H9 (cell line): ENCODE data around the gene RNLS. TPM values are rescaled to one million over a fixed set of nuclear protein-coding genes. Genes with fewer than 3 reads are reported as not detected.

ENCODE experiments used
- DNase-seq: peaks from one replicate; pipeline ENCODE4 v3.0.0-alpha.2; 2017
- H2AFZ ChIP-seq: one replicate; pipeline ENCODE4 v1.6.1; 2013; ENCODE audit warnings: mild to moderate bottlenecking, low read length, control low read depth, moderate library complexity
- H2AK5ac ChIP-seq: 2 replicates; pipeline ENCODE4 v1.6.1; 2013; ENCODE audit warnings: low read length, control low read depth, mixed read lengths; ENCODE audit not compliant: insufficient read length
- H2BK120ac ChIP-seq: one replicate; pipeline ENCODE4 v1.6.1; 2013; ENCODE audit warnings: low read depth, mild to moderate bottlenecking, low read length, control low read depth, inconsistent platforms; ENCODE audit not compliant: poor library complexity, severe bottlenecking
- H2BK12ac ChIP-seq: 2 replicates; pipeline ENCODE4 v1.6.1; 2013; ENCODE audit warnings: low read length, control low read depth, mixed read lengths, low read depth; ENCODE audit not compliant: insufficient read length
- H2BK15ac ChIP-seq: 2 replicates; pipeline ENCODE4 v1.6.1; 2013; ENCODE audit warnings: low read depth, low read length, control low read depth
- H2BK20ac ChIP-seq: one replicate; pipeline ENCODE4 v1.6.1; 2013; ENCODE audit warnings: low read depth, mild to moderate bottlenecking, low read length, control low read depth, inconsistent platforms; ENCODE audit not compliant: poor library complexity, severe bottlenecking
- H2BK5ac ChIP-seq: 2 replicates; pipeline ENCODE4 v1.6.1; 2013; ENCODE audit warnings: low read length, control low read depth, mixed read lengths; ENCODE audit not compliant: insufficient read length
- H3K14ac ChIP-seq: 2 replicates; pipeline ENCODE4 v1.6.1; 2013; ENCODE audit warnings: low read length, control low read depth; ENCODE audit not compliant: insufficient read depth
- H3K18ac ChIP-seq: 2 replicates; pipeline ENCODE4 v1.6.1; 2013; ENCODE audit warnings: low read depth, mild to moderate bottlenecking, mixed read lengths, low read length, control low read depth; ENCODE audit not compliant: insufficient read length
- H3K23ac ChIP-seq: 2 replicates; pipeline ENCODE4 v1.6.1; 2013; ENCODE audit warnings: low read length, control low read depth, mixed read lengths, low read depth; ENCODE audit not compliant: insufficient read length
- H3K23me2 ChIP-seq: 2 replicates; pipeline ENCODE4 v1.6.1; 2013; ENCODE audit warnings: low read depth, mild to moderate bottlenecking, mixed read lengths, low read length, control low read depth; ENCODE audit not compliant: insufficient read length, poor library complexity, severe bottlenecking
- H3K27ac ChIP-seq: 2 replicates; pipeline ENCODE4 v1.5.1; 2013; ENCODE audit warnings: low read length, control low read depth, mixed read lengths, low read depth; ENCODE audit not compliant: insufficient read length
- H3K27me3 ChIP-seq: 2 replicates; pipeline ENCODE4 v1.6.1; 2013; ENCODE audit warnings: low read length, control low read depth, inconsistent platforms; ENCODE audit not compliant: insufficient read depth
- H3K4ac ChIP-seq: 2 replicates; pipeline ENCODE4 v1.6.1; 2013; ENCODE audit warnings: low read depth, mild to moderate bottlenecking, control low read depth, inconsistent platforms, low read length, moderate library complexity
- H3K4me1 ChIP-seq: 2 replicates; pipeline ENCODE4 v1.6.1; 2013; ENCODE audit warnings: low read length, control low read depth, inconsistent platforms; ENCODE audit not compliant: insufficient read depth
- H3K4me2 ChIP-seq: 2 replicates; pipeline ENCODE4 v1.6.1; 2013; ENCODE audit warnings: low read length, control low read depth, mixed read lengths; ENCODE audit not compliant: insufficient read length, insufficient read depth
- H3K56ac ChIP-seq: 2 replicates; pipeline ENCODE4 v1.6.1; 2013; ENCODE audit warnings: low read depth, mild to moderate bottlenecking, mixed read lengths, low read length, control low read depth; ENCODE audit not compliant: insufficient read length
- H3K79me1 ChIP-seq: 2 replicates; pipeline ENCODE4 v1.6.1; 2013; ENCODE audit warnings: low read depth, mild to moderate bottlenecking, moderate library complexity, low read length, control low read depth, inconsistent platforms; ENCODE audit not compliant: insufficient read depth, poor library complexity, severe bottlenecking
- H3K79me2 ChIP-seq: 2 replicates; pipeline ENCODE4 v1.6.1; 2013; ENCODE audit warnings: low read length, control low read depth, inconsistent platforms; ENCODE audit not compliant: insufficient read depth
- H3K9ac ChIP-seq: 2 replicates; pipeline ENCODE4 v1.6.1; 2013; ENCODE audit warnings: low read length, control low read depth, mixed read lengths; ENCODE audit not compliant: insufficient read length; ENCODE audit errors: extremely low read depth
- H3K9me3 ChIP-seq: one replicate; pipeline ENCODE4 v1.6.1; 2013; ENCODE audit warnings: low read depth, low read length, inconsistent platforms; ENCODE audit not compliant: control insufficient read depth
- H3T11ph ChIP-seq: one replicate; pipeline ENCODE4 v1.6.1; 2013; ENCODE audit warnings: mild to moderate bottlenecking, low read length, control low read depth, inconsistent platforms
- H4K20me1 ChIP-seq: one replicate; pipeline ENCODE4 v1.6.1; 2013; ENCODE audit not compliant: control insufficient read depth, insufficient read length, insufficient read depth
- H4K5ac ChIP-seq: 2 replicates; pipeline ENCODE4 v1.6.1; 2013; ENCODE audit warnings: low read depth, mild to moderate bottlenecking, mixed read lengths, low read length, control low read depth; ENCODE audit not compliant: insufficient read length
- H4K8ac ChIP-seq: replicated peaks from 2 replicates; pipeline ENCODE4 v1.6.1; 2013; ENCODE audit warnings: low read length, control low read depth, mixed read lengths, low read depth; ENCODE audit not compliant: insufficient read length
- H4K91ac ChIP-seq: 2 replicates; pipeline ENCODE4 v1.6.1; 2013; ENCODE audit warnings: low read depth, mild to moderate bottlenecking, moderate library complexity, mixed read lengths, low read length, control low read depth; ENCODE audit not compliant: insufficient read length
- H3K27ac Mint-ChIP-seq, 3 experiments: 2 replicates in 2 of 3; 3 replicates in 1 of 3; pipeline ENCODE4 v1.8.0; 2020 to 2021; ENCODE audit warnings: mixed read lengths in 3 of 3, mild to moderate bottlenecking in 1 of 3, moderate library complexity in 1 of 3
- H3K27me3 Mint-ChIP-seq: 2 replicates; pipeline ENCODE4 v1.8.0; 2021; ENCODE audit warnings: low read depth, mild to moderate bottlenecking, moderate library complexity, mixed read lengths
- H3K36me3 Mint-ChIP-seq, 3 experiments: 2 replicates in 2 of 3; 3 replicates in 1 of 3; pipeline ENCODE4 v1.8.0; 2020 to 2021; ENCODE audit warnings: low read depth in 3 of 3, mixed read lengths in 3 of 3; ENCODE audit not compliant: insufficient read depth in 1 of 3
- H3K4me1 Mint-ChIP-seq, 2 experiments: 2 replicates each; pipeline ENCODE4 v1.8.0; 2020; ENCODE audit warnings: mixed read lengths in 2 of 2
- H3K4me3 Mint-ChIP-seq, 2 experiments: 2 replicates in 1 of 2; 3 replicates in 1 of 2; pipeline ENCODE4 v1.8.0; 2020 to 2021; ENCODE audit warnings: mild to moderate bottlenecking in 2 of 2, mixed read lengths in 2 of 2, moderate library complexity in 1 of 2
- H3K9me3 Mint-ChIP-seq, 2 experiments: 2 replicates in 1 of 2; 3 replicates in 1 of 2; pipeline ENCODE4 v1.8.0; 2020; ENCODE audit warnings: mild to moderate bottlenecking in 2 of 2, mixed read lengths in 2 of 2, moderate library complexity in 1 of 2
- WGBS: extraction: QIAGEN DNeasy Blood & Tissue Kit; methylation state at CpG from one replicate; pipeline ENCODE4 v1.1.7; 2013; ENCODE audit warnings: missing lambda C conversion rate, low lambda C conversion rate, mixed read lengths; ENCODE audit not compliant: insufficient read length; ENCODE audit errors: extremely low coverage; 5-methylcytosine and 5-hydroxymethylcytosine counted together
- total RNA-seq: library from RNA; stranded (reverse); gene quantifications from 2 replicates; pipeline ENCODE4 v1.2.1, GENCODE V29; 2021
- TF ChIP-seq, protein P1 (sequence below): fragments of 200-600 bp; sonication (generic); conservative IDR thresholded peaks from 3 replicates; pipeline ENCODE4 v1.8.0; 2021; ENCODE audit warnings: antibody characterized with exemption, mild to moderate bottlenecking

The RNLS gene
- total RNA-seq, 1 experiment from 2014 or later: 7.5 TPM

DNA sequence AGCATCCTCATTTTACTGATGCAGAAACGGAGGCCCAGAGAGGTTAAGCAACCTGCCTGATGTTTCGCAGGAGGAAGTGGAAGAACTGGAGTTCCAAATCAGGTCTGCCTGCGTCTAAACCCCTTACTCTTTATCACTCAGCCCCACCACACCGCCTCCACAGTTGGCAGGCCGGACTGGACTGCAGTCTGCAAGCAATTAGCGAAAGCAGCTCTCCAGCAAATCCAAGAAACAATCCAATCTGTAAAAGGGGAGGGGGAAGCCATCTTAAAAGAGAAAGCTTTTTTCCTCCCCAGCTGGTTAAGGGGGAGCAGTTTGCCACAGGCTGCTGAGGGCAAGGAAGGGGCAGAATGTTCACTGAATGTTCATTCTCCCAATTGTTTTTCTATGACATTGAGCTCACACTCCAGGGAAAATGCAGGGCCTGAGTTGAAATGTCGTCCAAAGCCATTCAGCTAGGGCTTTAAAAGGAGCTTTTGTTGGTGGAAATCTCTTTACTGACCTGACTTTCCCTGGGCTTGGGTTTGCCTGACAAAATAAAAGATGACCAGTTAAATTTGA is 350.1 kb downstream of the RNLS start:
- DNase-seq: no peak
- no peaks in the 10 kb centered on the region; a peak in 2 of 5 replicates for H3K9me3 Mint-ChIP-seq
- Histone ChIP-seq H2BK20ac (no peak overlapping the region), H2AFZ (no peak overlapping the region), H4K8ac (no peak overlapping the region), H4K5ac (no peak overlapping the region), H3T11ph (no peak overlapping the region), H2AK5ac (no peak overlapping the region), H3K56ac (no peak overlapping the region), H3K79me1 (no peaks in the 10 kb centered on the region), H3K79me2 (no peaks in the 10 kb centered on the region), H3K9ac (no peak overlapping the region), H3K18ac (no peak overlapping the region), H2BK5ac (no peak overlapping the region), H3K27me3 (no peaks in the 10 kb centered on the region), H2BK12ac (no peak overlapping the region), H2BK120ac (no peak overlapping the region), H3K9me3 (no peaks in the 10 kb centered on the region), H3K23me2 (no peaks in the 10 kb centered on the region), H3K23ac (no peak overlapping the region), H3K27ac (no peak overlapping the region), H4K20me1 (no peaks in the 10 kb centered on the region), H2BK15ac (no peak overlapping the region), H3K4ac (no peak overlapping the region), H3K4me1 (no peaks in the 10 kb centered on the region), H3K4me2 (no peak overlapping the region), H4K91ac (no peak overlapping the region), H3K14ac (no peak overlapping the region)
- H3K4me3 Mint-ChIP-seq: no peak overlapping the region
- no peaks in the 10 kb centered on the region; a peak in 1 of 7 replicates for H3K36me3 Mint-ChIP-seq
- no CpG with 5 or more reads among the region's 7 CpGs for WGBS
- peaks cover 14 to 17% of the 10 kb centered on the region in 2 experiments for H3K4me1 Mint-ChIP-seq
- H3K27ac Mint-ChIP-seq: no peak overlapping the region
- TF ChIP-seq, protein P1, sequence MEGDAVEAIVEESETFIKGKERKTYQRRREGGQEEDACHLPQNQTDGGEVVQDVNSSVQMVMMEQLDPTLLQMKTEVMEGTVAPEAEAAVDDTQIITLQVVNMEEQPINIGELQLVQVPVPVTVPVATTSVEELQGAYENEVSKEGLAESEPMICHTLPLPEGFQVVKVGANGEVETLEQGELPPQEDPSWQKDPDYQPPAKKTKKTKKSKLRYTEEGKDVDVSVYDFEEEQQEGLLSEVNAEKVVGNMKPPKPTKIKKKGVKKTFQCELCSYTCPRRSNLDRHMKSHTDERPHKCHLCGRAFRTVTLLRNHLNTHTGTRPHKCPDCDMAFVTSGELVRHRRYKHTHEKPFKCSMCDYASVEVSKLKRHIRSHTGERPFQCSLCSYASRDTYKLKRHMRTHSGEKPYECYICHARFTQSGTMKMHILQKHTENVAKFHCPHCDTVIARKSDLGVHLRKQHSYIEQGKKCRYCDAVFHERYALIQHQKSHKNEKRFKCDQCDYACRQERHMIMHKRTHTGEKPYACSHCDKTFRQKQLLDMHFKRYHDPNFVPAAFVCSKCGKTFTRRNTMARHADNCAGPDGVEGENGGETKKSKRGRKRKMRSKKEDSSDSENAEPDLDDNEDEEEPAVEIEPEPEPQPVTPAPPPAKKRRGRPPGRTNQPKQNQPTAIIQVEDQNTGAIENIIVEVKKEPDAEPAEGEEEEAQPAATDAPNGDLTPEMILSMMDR: no peak
- H3K27me3 Mint-ChIP-seq: no peaks in the 10 kb centered on the region
